HuH-7.5 (cell line): Measurements from ENCODE around the gene LCN2.

Source experiments
- DNase-seq: peaks from one replicate; pipeline ENCODE4 v3.0.0; 2011; ENCODE audit warnings: low spot score

LCN2 gene

DNA sequence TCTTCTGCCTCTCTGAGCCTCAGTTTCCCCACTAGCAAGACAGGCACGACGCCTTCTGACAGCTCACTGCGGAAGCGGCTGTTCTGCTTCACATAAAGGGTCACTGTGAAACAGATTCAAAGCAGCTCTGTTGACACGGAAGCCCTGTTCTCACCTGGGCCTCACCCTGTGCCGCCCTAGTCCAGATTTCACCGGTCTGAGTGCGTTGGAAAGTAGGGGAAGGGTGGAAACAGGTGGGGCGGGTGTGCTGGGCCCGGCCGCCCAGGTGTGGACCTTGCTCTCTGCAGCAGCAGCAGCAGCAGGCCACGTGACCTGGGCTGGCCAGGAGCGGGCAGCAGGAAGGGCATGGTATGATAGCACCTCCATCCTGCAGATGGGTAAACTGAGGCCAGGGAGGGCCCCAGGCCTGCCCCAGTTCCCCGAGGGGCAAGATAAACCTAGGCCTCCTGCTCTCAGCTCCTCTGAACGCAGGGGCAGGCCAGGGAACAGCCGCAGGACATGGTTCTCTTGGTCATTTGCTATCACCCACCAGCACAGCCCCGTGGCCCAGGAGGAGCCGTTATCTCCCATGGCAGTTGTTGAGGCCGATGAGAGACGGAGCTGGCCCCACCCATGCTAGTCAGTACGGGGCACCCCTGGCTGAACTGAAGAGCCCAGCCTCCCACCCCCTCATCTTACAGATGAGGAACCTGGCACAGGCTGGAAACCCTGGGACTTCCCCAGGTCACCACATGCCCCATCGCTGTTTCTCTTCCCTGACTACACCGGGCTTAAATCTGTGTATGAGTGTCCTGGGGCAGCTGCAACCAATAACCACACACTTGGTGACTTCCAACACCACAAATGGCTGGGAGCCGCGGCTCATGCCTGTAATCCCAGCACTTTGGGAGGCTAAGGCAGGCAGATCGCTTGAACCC, 33.8 kb upstream of the LCN2 start:
- peak; percentile 55 for DNase-seq

DNA sequence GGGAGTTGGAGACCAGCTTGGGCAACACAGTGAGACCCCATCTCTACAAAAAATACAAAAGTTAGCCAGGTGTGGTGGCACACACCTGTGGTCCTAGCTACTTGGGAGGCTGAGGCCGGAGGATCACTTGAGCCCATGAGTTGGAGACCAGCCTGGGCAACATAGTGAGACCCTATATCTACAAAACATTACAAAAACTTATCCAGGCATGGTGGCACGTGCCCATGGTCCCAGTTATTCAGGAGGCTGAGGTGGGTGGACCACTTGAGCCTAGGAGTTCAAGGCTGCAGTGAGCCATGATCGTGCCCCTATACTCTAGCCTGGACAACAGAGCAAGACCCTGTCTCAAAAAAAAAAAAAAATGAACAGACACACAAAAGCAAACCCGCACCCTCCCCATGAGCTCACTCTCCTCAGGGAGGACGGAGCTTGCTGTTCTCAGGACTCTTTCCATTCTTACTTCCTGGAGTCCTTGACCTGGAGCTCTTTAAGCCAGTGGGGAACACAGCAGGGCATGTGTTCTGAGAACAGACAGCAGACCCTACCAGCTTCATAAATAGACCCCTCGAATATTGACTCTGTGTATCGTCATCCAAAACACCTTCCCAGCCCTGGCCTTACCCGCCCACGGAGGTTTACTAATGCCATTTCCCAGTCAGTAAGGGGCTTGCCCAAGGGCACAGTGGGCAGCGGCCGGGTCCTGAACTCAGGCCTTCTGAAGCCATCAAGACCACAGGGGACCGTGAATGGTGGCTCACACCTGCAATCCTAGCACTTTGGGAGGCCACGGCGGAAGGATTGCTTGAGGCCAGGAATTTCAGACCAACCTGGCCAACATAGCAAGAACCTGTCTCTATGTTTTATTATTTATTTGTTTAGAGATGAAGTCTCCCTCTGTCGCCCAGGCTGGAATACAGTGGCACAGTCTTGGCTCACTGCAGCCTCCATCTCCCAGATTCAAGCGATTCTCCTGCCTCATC, 32.9 kb upstream of the LCN2 start:
- no peak for DNase-seq

DNA sequence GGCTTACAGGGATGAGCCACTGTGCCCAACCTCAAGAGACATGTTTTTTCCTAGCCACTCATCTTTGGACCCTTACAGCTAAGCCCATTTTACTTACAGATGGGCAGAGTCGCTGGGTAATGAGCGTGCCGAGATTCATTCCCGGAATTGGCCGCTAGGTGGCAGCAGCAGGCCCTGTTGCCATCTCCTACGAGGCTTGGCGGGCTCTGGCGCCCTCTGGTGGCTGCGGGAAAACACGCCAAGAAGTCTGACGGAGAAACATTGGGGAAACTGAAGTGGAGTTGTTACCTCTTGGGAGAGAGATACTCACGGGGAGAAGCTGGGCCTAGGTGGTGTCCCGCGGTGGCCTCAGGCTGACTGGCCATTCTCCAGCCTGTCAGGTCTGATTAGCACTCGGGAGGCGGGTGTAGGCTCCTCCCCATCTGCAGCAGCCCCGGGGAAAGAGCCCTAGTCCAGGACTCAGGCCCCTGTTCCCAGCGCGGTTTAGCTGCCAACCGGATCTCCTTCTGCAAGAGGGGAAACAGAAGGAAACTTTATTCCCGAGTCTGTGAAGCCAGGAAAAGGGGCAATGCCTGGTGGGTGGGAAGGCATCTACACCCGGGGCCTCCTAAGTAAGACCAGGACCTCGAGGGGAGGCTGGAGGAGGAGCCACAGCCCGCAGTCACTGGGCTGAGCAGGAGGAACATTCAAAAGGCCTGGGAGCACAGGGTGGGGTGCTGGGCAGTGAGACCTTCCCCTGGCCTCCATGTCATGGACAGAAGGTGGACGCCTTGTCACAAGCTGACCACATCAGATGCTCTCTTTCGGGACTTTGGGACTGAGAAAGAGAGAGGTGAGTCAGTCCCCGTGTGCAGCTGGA, 31.4 kb upstream of the LCN2 start:
- peak; percentile 86 for DNase-seq

DNA sequence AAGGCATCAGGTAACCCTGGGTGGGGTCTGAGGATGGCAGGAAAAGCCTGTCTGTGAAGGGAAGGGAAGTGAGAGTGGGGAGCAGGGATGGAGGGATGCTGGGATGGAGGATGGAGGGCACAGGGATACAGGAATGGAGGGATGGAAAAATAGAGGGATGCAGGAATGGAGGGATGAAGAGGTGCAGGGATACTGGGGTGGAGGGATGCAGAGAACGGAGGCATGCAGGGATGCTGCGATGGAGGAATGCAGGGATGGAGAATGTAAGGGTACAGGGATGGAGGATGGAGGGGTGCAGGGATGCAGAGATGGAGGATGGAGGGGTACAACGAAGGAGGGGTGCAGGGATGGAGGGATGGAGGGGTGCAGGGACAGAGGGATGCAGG, 30.8 kb upstream of the LCN2 start:
- DNase-seq: no peak

DNA sequence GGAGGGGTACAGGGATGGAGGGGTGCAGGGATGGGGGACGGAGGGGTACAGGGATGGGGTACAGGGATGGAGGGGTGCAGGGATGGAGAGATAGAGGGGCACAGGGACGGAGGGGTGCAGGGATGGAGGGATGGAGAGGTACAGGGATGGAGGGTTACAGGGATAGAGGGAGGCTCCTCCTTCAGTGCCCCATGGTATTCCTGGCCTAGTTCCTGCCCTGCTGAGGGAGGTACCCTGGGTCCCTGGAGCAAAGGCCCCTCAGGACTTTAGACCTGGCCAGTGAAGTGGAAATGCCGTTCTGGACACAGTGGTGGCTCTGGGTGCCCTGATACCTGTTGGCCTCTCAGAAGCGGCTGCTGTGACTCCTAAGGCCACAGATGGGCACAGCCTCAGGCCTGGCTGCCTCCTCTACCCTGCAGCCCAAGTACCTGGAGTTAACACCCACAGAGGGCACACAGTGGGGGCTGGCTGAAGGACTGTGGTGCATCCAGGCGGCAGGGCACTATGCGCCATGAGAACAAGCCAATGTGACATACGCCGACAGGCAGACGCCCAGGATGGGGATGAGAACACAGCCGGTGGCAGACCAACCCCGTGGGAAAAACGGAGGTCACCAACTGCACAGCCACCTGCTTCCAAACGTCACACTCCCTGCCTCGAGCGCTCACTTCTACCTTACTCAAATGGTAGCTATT, 30.1 kb upstream of the LCN2 start:
- no peak for DNase-seq

DNA sequence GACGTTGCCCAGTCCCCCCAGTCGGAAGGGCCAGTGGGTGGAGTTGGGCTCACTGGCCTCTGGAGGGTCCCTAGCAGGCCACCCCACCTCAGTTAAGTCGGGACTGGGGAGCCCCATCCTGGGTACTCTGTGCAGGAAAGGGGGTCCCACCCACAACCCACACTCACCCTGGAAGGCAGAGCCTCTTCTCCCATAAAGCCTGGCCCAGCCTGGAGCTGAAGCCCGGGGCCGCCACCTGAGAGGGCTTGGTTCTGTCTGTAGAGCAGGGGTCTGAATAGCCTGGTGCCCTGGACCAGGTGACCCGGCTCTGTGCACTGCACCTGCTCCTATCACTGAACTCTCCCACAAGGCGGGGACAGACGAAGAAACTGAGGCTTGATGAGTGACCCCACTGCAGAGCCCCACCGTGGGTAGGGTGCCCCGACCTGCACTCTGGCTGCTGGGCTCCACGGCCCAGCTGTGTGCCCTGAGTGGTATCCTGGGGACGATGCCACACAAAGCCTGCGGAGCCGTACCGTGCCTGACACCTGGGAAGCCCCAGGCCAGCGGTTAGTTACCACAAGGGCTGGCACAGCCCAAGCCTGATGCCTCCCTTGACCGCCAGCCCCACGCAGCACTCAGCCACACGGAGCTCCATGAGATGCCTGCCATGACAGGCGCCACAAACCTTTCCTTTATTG, 29.1 kb upstream of the LCN2 start:
- DNase-seq: no peak

DNA sequence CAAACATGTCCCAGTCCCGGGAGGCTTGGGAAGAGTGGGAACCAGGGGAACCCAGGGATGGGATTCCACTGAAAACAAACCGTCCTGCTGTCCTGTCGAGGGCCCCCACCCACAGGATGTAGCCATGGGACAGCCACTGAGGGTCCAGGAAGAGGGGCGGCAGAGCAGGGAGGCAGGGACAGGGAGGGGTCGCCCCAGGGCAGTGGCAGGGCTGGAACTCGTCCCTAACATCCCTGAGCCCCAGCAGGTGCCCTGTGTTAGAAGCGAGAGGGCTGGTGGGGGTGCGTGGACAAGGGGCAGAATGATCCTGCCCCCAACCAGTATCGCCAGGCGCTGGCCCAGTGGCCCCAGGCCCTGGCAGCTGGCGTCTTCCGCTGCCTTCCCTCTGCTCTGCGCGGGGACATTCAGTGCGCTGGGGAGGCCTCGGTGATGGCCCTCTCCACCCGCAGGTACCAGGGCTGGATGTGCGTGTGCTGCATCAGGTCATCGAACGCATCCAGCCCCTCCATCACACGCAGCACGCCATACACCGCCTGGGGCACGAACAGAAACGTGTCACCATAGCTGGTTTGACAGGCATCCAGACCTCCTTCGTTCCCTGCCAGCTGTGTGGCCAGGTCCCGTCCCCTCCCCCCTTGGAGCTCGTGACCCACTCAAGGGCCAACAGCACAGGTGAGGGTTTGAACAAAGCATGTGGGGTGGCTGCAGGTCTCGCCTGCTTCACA, 28.4 kb upstream of the LCN2 start:
- no peak for DNase-seq

DNA sequence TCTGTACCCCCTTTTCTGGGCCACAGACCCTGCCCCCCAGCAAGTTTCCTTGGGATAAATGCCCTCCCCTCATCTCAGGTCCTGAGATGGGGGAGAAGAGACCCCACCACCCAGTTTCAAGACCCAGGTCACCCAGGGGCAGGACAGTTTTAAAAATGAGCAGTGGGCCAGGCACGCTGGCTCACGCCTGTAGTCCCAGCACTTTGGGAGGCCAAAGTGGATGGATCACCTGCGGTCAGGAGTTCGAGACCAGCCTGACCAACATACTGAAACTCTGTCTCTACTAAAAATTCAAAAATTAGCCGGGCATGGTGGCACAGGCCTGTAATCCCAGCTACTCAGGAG, 27.8 kb upstream of the LCN2 start:
- DNase-seq: no peak

DNA sequence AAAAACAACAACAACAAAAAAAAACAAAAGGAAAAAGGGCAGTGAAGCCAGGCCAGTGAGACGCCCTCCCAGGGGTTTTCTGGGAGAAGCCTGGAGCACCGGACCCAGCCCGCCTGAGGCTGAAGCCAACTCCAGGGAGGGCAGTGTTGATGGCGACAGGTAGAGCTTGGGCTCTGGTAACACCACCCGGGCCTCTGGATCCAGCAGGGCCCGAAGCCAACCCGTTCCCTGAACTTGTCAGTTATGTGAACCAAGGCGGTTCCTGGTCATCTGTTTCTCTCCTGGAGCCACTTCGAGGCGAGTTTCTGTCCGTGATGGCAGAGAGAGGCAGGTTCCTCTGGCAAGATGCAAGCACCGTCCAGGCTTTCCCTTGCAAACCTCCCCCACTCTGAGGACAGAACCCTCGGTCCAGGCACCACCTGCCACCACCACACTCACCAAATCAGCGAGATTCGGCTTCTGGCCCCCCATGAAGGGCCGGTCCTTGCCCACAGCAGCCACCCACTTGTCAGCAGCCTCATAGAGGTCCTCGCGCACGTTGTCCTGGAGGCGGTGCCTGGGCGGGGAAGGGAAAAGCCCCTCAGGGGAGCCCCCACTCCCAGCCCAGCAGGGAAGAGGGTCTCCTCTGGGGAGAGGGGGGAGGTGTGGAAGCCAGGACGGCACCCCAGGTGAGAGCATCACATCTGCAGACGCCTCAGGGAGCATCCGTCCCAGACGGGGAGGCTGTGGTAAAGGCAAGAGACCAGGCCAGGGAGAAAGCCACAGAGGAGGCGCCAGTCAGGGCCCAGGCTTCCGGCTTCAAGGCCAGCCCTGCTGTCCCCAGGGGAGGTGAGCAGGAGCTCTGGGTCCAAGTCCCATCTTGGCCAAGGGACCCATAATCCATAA, 27.1 kb upstream of the LCN2 start:
- no peak for DNase-seq

DNA sequence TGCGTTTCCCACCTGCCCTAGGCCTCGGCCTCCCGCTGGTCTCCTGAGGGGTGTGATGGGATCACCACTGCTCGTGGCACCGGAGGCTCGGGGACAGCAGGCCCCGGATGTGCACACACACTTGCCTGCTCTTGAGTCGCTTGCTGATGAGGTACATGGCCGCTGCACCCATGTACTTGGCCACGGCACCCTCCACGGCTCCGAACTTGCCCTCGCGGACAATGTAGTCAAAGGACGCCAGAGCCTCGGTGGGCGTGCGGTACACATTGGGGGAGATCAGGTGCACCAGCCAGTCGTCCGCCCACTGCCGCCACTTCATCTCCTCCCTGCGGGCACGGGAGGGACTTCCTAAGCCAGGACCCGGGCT, 26.5 kb upstream of the LCN2 start:
- no peak for DNase-seq

DNA sequence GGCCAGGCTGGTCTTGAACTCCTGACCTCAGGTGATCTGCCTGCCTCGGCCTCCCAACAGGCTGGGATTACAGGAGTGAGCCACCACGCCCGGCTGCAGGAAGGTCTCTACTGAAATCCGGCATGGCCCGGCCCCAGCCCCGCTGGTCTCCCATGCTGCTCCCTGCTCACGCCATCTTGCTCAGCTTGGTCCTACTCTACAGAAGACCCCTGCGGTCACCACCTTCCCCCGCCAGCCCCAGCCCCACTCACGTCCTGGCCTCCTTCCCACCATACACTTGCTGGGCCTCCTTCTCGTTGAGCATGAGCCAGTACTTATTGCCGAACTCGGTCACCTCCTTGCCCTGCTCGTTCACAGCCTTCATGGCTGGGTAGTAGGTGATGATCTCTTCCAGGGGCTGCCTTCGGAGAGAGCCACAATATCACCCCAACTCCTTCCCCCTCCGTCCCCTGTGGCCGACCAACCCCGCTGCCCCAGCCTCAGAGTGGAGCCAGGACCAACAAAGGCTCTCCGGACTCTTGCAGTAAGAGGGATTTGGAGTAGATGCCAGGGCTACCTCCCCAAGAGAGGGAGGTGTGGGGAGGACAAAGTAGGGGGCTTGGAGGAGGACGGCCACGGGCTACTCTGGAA, 25.7 kb upstream of the LCN2 start:
- no peak for DNase-seq

DNA sequence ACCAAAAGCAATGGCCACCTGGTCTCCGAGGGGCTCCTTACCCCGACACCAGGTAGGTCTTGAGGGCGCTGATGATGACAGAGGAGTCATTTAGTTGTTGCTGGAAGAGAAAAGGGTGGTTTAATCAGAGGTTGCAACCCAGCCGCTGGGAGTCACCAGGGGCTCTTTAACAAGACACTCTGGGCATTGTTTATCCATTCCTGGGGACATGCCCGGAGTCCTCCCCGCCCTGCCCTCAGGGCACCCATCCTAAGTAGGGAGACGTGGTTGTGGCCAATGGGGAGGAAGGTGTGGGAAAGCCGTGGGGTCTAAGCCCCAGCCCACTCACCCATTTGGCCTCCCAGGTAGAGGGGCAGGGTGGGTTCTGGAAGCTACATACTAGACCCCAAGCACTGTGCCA, 24.8 kb upstream of the LCN2 start:
- no peak for DNase-seq

DNA sequence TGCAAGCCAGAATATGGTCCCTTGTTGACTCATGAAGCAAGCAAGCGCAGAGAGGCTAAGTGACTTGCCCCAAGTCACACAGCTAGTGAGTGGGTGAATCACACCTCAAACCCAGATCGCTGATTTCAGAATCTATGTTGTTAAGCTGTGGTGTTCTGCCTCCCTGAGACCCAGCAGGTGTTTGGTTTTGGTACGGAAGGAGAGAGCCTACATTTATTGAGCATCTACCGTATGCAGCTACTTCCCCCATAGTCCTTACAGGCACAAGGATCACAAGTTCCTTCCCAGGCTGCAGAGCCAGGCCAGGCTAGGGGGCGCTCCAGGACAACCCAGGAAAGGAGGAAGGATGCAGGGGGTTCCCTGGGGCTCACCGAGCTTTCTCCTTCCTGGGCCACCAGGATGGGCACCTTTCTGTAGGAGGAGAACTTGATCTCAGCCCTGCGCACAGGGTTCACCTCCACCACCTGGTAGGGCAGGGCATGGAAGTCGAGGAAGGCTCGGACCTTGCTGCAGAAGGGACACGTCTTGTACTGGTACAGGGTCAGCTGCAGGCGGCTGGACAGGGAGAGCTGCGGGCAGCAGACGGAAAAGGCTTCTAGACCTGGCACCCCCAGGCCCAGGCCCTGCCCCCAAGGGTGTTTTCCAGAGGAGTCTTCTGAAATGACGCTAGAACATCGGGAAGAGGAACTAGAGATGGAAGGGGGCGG, 24.2 kb upstream of the LCN2 start:
- DNase-seq: no peak

DNA sequence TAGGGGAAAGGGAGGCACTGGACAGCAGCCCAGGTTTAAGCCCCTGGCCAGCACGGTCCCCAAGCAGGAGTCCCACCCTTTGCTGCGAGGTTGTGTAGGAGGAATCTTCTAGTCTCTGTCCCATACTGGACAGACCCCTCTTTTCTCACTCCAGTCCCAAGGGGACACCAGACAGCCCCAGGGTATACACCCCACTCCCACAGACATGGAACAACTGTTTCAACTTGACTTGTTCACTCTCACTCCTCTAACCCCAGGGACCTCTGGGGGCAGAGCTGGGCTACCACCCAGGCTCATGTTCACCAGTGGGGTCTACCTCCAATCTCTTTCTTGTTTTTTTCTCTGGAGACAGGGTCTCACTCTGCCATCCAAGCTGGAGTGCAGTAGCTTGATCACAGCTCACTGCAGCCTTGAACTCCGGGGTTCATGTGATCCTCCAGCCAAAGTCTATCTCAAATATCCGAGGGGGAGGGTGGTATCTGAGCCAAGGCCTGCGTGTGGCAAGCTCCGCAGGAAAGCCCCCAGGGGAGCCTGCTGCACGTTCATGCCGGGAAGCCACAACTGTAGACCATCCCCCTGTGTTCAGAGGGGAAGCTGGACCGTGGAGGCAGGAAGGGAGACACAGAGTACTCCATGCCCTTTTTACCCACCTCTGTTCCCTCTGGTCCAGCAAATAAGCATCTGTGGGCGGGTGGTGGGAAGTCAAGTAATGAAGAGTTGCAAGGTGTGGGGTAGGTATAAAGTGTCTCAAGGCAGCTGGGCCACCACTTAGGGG, 23.5 kb upstream of the LCN2 start:
- no peak for DNase-seq

DNA sequence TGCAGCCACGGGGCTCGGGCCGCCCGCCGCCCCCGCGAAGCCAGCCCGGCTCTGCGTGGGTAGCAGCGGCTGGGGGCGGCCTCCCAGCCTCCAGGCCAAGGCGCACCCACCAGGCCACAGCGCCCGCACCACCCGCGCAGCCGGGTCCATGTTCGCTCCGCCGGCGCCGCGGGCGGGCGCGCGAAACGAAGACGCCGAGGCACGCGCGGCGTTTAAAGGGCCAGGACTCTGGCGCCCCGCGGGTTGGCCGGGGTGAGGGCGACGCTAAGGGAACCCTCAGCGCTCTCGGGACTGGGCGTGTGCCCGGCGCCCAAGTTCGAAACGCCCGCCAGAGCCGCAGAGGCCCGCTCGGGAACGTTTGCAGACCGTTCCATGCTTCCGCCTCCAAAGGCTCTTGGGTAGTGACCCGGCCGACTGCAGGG, 21.7 kb upstream of the LCN2 start, which contains the start of gene PTGES2:
TSS of gene PTGES2 (minus strand) at position 162 of the 422 bp plus-strand sequence. CDS start at position 150, 12 bp downstream.
- DNase-seq: peak; percentile 64

DNA sequence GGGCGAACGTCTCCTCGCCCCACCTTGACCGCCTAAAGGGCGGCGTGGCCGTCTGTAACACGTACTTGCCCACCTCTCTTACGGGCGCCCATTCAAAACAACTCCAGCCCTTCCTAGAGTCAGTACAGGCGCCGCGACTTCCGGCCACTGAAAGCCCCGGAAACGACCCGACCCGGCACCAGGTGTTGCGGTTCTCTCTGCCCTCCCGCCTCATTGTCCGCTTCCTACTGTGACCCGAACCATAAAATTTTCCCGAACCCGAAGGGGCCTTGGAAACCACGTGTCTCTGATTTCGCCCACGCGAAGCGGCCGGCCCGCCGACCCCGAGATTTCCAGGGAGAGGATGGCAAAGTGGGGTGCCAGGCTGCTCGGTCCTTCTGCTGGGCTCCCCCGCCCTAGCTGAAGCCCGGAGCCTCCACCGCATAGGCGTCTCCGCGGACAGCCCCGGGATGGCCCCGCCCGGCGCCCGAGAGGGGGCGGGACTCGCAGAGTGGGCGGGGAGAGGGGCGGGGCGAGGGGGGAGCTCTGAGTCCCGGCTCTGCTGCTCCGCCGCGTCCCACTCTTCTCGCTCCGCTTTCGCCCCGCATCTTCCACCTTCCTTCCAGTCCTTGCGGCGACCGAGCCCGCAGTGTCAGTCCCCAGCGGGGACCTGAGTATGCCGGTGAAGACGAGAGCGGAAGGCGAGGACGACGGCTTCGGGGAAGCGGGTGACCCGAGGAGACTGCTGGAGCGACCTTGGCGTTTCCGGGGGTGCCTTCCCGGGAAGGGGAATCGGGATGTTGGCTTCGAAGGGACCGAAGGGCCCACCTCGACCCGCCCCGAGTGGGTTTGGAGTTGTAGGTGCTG, 21.0 kb upstream of the LCN2 start:
- DNase-seq: peak; percentile 71
